Measurements from ENCODE around the gene MT1A. TPM values are rescaled to one million over a fixed set of nuclear protein-coding genes. Genes with fewer than 3 reads are reported as not detected.

MT1A gene
- total and polyA plus RNA-seq, 2 of the 8 experiments (the other 6 are each of a cell fraction or from before 2014, with no cell fraction given) = not detected

GRCh38 chr16:56669840-56670619, 31.6 kb downstream of the MT1A start (continued):
- TF ChIP-seq USF2 (IDR thresholded peaks at IDR 0.05; ENCODE audit: low read length) = no peak
- peak; percentile 72 for TF ChIP-seq EZH2 (IDR thresholded peaks at IDR 0.05; ENCODE audit: low read depth, low read length, severe bottlenecking)
- TF ChIP-seq TCF12 (IDR thresholded peaks at IDR 0.05; ENCODE audit: low read depth, low read length) = no peak
- TF ChIP-seq NRF1 (IDR thresholded peaks at IDR 0.05; ENCODE audit: low read depth, low read length) = 0 out of 2 replicates have a peak, but pooled peaks have one; percentile 28
- TF ChIP-seq SIRT6 (IDR thresholded peaks at IDR 0.05; ENCODE audit: low read length) = no peak

Data from H1 (cell line).